Measurements from ENCODE around the gene SLC35B1.

The SLC35B1 gene

DNA sequence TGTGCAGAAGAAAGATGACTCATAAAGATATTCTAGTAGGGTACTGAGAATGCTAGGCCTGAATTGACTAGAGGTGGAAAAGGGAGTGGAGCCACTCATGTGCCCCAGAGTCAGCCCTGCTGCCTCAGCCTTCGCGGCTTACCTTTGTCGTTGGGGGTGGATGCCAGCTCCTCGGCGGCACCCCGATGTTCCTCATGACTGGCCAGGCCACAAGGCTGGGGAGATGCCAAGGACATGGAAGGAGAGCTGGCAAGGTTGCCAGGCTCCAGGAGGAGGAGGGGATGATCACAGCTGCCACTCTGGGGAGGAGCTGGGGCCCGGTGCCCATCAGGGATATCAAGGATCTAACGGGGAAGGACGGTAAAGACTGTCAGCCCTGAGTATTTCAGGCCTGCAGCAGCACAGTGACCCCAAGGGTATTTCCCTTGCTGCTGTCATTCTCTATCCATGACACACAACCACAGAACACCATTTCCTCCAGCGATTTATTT lies 9.7 kb upstream of the SLC35B1 start:
- Histone ChIP-seq H3K4me2 (ENCODE audit: low read length) (no peak overlapping the region), H2BK120ac (ENCODE audit: insufficient read depth, low read length, poor library complexity) (no peak overlapping the region), H2BK12ac (ENCODE audit: low read length) (no peak overlapping the region), H4K8ac (ENCODE audit: low read depth, low read length) (no peak overlapping the region), H3K4me1 (ENCODE audit: control insufficient read depth in 1 of 2, insufficient read depth in 2 of 2, low read length in 2 of 2) (no peaks in the 10 kb centered on the region), H3K79me1 (ENCODE audit: low read length) (no peaks in the 10 kb centered on the region), H4K12ac (ENCODE audit: low read depth, low read length) (no peak overlapping the region), H3K27me3 (ENCODE audit: insufficient read depth, low read length) (no peaks in the 10 kb centered on the region), H3K4me3 (ENCODE audit: low read depth, low read length) (no peak overlapping the region), H3K9ac (ENCODE audit: low read length) (no peak overlapping the region), H4K91ac (ENCODE audit: low read depth, low read length) (no peak overlapping the region), H3K27ac (ENCODE audit: low read depth, low read length) (no peak overlapping the region), H3K9me3 (ENCODE audit: insufficient read depth, low read depth, low read length) (peaks cover 2% of the 10 kb centered on the region), H2BK5ac (ENCODE audit: low read depth, low read length, poor library complexity) (no peak overlapping the region), H3K14ac (ENCODE audit: low read length) (no peak overlapping the region), H2AK5ac (ENCODE audit: low read length) (no peak overlapping the region), H3K4ac (ENCODE audit: low read depth, low read length) (no peak overlapping the region), H3K23ac (ENCODE audit: low read length) (no peak overlapping the region), H2AFZ (ENCODE audit: insufficient read depth, low read length, poor library complexity) (no peak overlapping the region), H3K79me2 (ENCODE audit: control insufficient read depth, insufficient read depth, low read length, poor library complexity) (no peaks in the 10 kb centered on the region), H3K18ac (ENCODE audit: low read length) (no peak overlapping the region), H3K36me3 (ENCODE audit: control insufficient read depth in 1 of 2, insufficient read depth in 2 of 2, low read length in 2 of 2) (peaks cover 16 to 25% of the 10 kb centered on the region in 2 experiments)
- no peak for DNase-seq
- no CpG with 5 or more reads among the region's 10 CpGs for WGBS (ENCODE audit: extremely low coverage, insufficient coverage, insufficient read length)

GRCh38 chr17:49716668-49717364 lies 9.1 kb upstream of the SLC35B1 start:
- no peak for DNase-seq
- H3K79me2 ChIP-seq (ENCODE audit: control insufficient read depth, insufficient read depth, low read length, poor library complexity), result no peaks in the 10 kb centered on the region
- no peak overlapping the region for H2BK120ac ChIP-seq (ENCODE audit: insufficient read depth, low read length, poor library complexity)
- WGBS (ENCODE audit: extremely low coverage, insufficient coverage, insufficient read length), result no CpG with 5 or more reads among the region's 1 CpG
- no peak overlapping the region for H3K23ac ChIP-seq (ENCODE audit: low read length)
- no peaks in the 10 kb centered on the region for H3K4me1 ChIP-seq (ENCODE audit: control insufficient read depth in 1 of 2, insufficient read depth in 2 of 2, low read length in 2 of 2)
- no peaks in the 10 kb centered on the region for H3K79me1 ChIP-seq (ENCODE audit: low read length)
- no peak overlapping the region for H2BK5ac ChIP-seq (ENCODE audit: low read depth, low read length, poor library complexity)
- peaks cover 2% of the 10 kb centered on the region for H3K9me3 ChIP-seq (ENCODE audit: insufficient read depth, low read depth, low read length)
- H3K27me3 ChIP-seq (ENCODE audit: insufficient read depth, low read length), result no peaks in the 10 kb centered on the region
- H4K12ac ChIP-seq (ENCODE audit: low read depth, low read length), result no peak overlapping the region
- H2AFZ ChIP-seq (ENCODE audit: insufficient read depth, low read length, poor library complexity), result no peak overlapping the region
- no peak overlapping the region for H3K9ac ChIP-seq (ENCODE audit: low read length)
- H4K91ac ChIP-seq (ENCODE audit: low read depth, low read length), result no peak overlapping the region
- H2BK12ac ChIP-seq (ENCODE audit: low read length), result no peak overlapping the region
- H3K4ac ChIP-seq (ENCODE audit: low read depth, low read length), result no peak overlapping the region
- peaks cover 15 to 21% of the 10 kb centered on the region in 2 experiments for H3K36me3 ChIP-seq (ENCODE audit: control insufficient read depth in 1 of 2, insufficient read depth in 2 of 2, low read length in 2 of 2)
- H3K14ac ChIP-seq (ENCODE audit: low read length), result no peak overlapping the region
- H3K4me3 ChIP-seq (ENCODE audit: low read depth, low read length), result no peak overlapping the region
- H3K4me2 ChIP-seq (ENCODE audit: low read length), result no peak overlapping the region
- H4K8ac ChIP-seq (ENCODE audit: low read depth, low read length), result no peak overlapping the region
- H3K27ac ChIP-seq (ENCODE audit: low read depth, low read length), result no peak overlapping the region
- H2AK5ac ChIP-seq (ENCODE audit: low read length), result no peak overlapping the region
- no peak overlapping the region for H3K18ac ChIP-seq (ENCODE audit: low read length)

GRCh38 chr17:49715717-49716279 lies 8.0 kb upstream of the SLC35B1 start:
- Histone ChIP-seq H2BK5ac (ENCODE audit: low read depth, low read length, poor library complexity) (no peak overlapping the region), H2AK5ac (ENCODE audit: low read length) (no peak overlapping the region), H3K9me3 (ENCODE audit: insufficient read depth, low read depth, low read length) (peaks cover 2% of the 10 kb centered on the region), H3K9ac (ENCODE audit: low read length) (no peak overlapping the region), H3K27me3 (ENCODE audit: insufficient read depth, low read length) (no peaks in the 10 kb centered on the region), H2BK12ac (ENCODE audit: low read length) (no peak overlapping the region), H3K36me3 (ENCODE audit: control insufficient read depth in 1 of 2, insufficient read depth in 2 of 2, low read length in 2 of 2) (peaks cover 17 to 24% of the 10 kb centered on the region in 2 experiments), H3K79me1 (ENCODE audit: low read length) (no peaks in the 10 kb centered on the region), H4K91ac (ENCODE audit: low read depth, low read length) (no peak overlapping the region), H2BK120ac (ENCODE audit: insufficient read depth, low read length, poor library complexity) (no peak overlapping the region), H3K4me2 (ENCODE audit: low read length) (no peak overlapping the region), H3K14ac (ENCODE audit: low read length) (no peak overlapping the region), H3K4me3 (ENCODE audit: low read depth, low read length) (no peak overlapping the region), H4K12ac (ENCODE audit: low read depth, low read length) (no peak overlapping the region), H4K8ac (ENCODE audit: low read depth, low read length) (no peak overlapping the region), H3K23ac (ENCODE audit: low read length) (no peak overlapping the region), H3K27ac (ENCODE audit: low read depth, low read length) (no peak overlapping the region), H3K4ac (ENCODE audit: low read depth, low read length) (no peak overlapping the region), H3K18ac (ENCODE audit: low read length) (no peak overlapping the region), H2AFZ (ENCODE audit: insufficient read depth, low read length, poor library complexity) (no peak overlapping the region), H3K4me1 (ENCODE audit: control insufficient read depth in 1 of 2, insufficient read depth in 2 of 2, low read length in 2 of 2) (no peaks in the 10 kb centered on the region), H3K79me2 (ENCODE audit: control insufficient read depth, insufficient read depth, low read length, poor library complexity) (no peaks in the 10 kb centered on the region)
- DNase-seq, result no peak
- WGBS (ENCODE audit: extremely low coverage, insufficient coverage, insufficient read length), result no CpG with 5 or more reads among the region's 9 CpGs

- Histone ChIP-seq H3K27ac (ENCODE audit: low read depth, low read length) (no peak overlapping the region), H2BK12ac (ENCODE audit: low read length) (no peak overlapping the region)
Observed at GRCh38 chr17:49715216-49715615, 7.5 kb upstream of the SLC35B1 start.

More at GRCh38 chr17:49715216-49715615, 7.5 kb upstream of the SLC35B1 start:
- Histone ChIP-seq H4K12ac (ENCODE audit: low read depth, low read length) (no peak overlapping the region), H3K4ac (ENCODE audit: low read depth, low read length) (no peak overlapping the region), H3K27me3 (ENCODE audit: insufficient read depth, low read length) (no peaks in the 10 kb centered on the region), H3K4me2 (ENCODE audit: low read length) (no peak overlapping the region), H3K36me3 (ENCODE audit: control insufficient read depth in 1 of 2, insufficient read depth in 2 of 2, low read length in 2 of 2) (peaks cover 17 to 25% of the 10 kb centered on the region in 2 experiments), H3K4me1 (ENCODE audit: control insufficient read depth in 1 of 2, insufficient read depth in 2 of 2, low read length in 2 of 2) (no peaks in the 10 kb centered on the region), H3K14ac (ENCODE audit: low read length) (no peak overlapping the region), H3K79me2 (ENCODE audit: control insufficient read depth, insufficient read depth, low read length, poor library complexity) (no peaks in the 10 kb centered on the region), H3K9ac (ENCODE audit: low read length) (no peak overlapping the region), H3K18ac (ENCODE audit: low read length) (no peak overlapping the region), H4K8ac (ENCODE audit: low read depth, low read length) (no peak overlapping the region), H2BK5ac (ENCODE audit: low read depth, low read length, poor library complexity) (no peak overlapping the region), H4K91ac (ENCODE audit: low read depth, low read length) (no peak overlapping the region), H3K4me3 (ENCODE audit: low read depth, low read length) (no peak overlapping the region), H3K9me3 (ENCODE audit: insufficient read depth, low read depth, low read length) (peaks cover 2% of the 10 kb centered on the region), H3K23ac (ENCODE audit: low read length) (no peak overlapping the region), H3K79me1 (ENCODE audit: low read length) (no peaks in the 10 kb centered on the region), H2AFZ (ENCODE audit: insufficient read depth, low read length, poor library complexity) (no peak overlapping the region), H2BK120ac (ENCODE audit: insufficient read depth, low read length, poor library complexity) (no peak overlapping the region), H2AK5ac (ENCODE audit: low read length) (no peak overlapping the region)
- no peak for DNase-seq
- WGBS (ENCODE audit: extremely low coverage, insufficient coverage, insufficient read length), result no CpG with 5 or more reads among the region's 4 CpGs
